Prostate gland (tissue), 2 donors: Measurements from ENCODE around the gene COIL.

Experiments
- CTCF ChIP-seq, 4 experiments: fragments of 200-600 bp in 2 of 4; fragments of 450-650 bp in 2 of 4; sonication (generic) in 2 of 4; IDR thresholded peaks; 1 replicate in 3 of 4; 2 replicates in 1 of 4; pipeline ENCODE4 v1.5.1; 2016 to 2019; ENCODE audit warnings: antibody characterized with exemption in 4 of 4, mild to moderate bottlenecking in 2 of 4, moderate library complexity in 2 of 4
- POLR2A ChIP-seq: fragments of 450-650 bp; IDR thresholded peaks from one replicate; pipeline ENCODE4 v1.6.1; 2016; ENCODE audit warnings: antibody characterized with exemption, mild to moderate bottlenecking
- POLR2AphosphoS5 ChIP-seq: sonication (generic); formaldehyde crosslinking; IDR thresholded peaks from one replicate; pipeline ENCODE4 v1.6.1; 2017; ENCODE audit warnings: antibody characterized with exemption

- no peak for TF ChIP-seq CTCF (IDR thresholded peaks at IDR 0.05)
- TF ChIP-seq POLR2AphosphoS5 = no peak
- TF ChIP-seq POLR2A = no peak
Measured at GRCh38 chr17:56947741-56948140, 13.1 kb downstream of the COIL start.
